ENCODE data around the gene EXPH5.

DNA sequence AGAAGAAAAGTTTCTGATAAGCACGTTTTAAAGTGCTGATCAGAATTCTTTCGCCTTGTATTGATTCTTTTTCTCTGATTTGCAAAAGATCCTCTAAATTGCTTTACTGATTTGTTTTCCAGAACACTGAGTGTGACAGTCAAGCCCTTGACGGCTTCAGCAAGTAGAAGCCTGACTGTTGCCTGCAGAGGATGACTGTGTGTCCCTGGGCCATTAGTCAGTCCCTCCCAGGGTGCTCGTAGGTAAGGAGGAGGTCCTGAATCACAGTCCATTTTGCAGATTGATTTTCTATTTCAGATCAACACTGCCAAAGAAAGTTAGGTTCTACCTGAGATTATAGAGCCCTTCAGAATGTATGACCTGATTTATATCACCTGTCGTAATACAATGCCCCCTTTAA is 56.8 kb downstream of the EXPH5 start:
- TF ChIP-seq, protein P1, sequence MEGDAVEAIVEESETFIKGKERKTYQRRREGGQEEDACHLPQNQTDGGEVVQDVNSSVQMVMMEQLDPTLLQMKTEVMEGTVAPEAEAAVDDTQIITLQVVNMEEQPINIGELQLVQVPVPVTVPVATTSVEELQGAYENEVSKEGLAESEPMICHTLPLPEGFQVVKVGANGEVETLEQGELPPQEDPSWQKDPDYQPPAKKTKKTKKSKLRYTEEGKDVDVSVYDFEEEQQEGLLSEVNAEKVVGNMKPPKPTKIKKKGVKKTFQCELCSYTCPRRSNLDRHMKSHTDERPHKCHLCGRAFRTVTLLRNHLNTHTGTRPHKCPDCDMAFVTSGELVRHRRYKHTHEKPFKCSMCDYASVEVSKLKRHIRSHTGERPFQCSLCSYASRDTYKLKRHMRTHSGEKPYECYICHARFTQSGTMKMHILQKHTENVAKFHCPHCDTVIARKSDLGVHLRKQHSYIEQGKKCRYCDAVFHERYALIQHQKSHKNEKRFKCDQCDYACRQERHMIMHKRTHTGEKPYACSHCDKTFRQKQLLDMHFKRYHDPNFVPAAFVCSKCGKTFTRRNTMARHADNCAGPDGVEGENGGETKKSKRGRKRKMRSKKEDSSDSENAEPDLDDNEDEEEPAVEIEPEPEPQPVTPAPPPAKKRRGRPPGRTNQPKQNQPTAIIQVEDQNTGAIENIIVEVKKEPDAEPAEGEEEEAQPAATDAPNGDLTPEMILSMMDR (IDR thresholded peaks at IDR 0.05) = no peak
- TF ChIP-seq POLR2AphosphoS5 (IDR thresholded peaks at IDR 0.05) = no peak
- no peak for TF ChIP-seq EP300 (IDR thresholded peaks at IDR 0.05)

Measured in esophagus muscularis mucosa (tissue), 4 donors.